Left ventricle myocardium inferior (tissue), 1 donor: ENCODE measurements around the gene TPSAB1. TPM values are rescaled to one million over a fixed set of nuclear protein-coding genes. Genes with fewer than 3 reads are reported as not detected.

Experiments
- DNase-seq: peaks from one replicate; pipeline ENCODE4 v3.0.0-alpha.2; 2020
- H3K27ac ChIP-seq: fragments of 200-600 bp; replicated peaks from 2 replicates; pipeline ENCODE4 v1.8.0; 2021
- H3K27me3 ChIP-seq: fragments of 200-600 bp; 2 replicates; pipeline ENCODE4 v1.8.0; 2021; ENCODE audit warnings: low read depth
- H3K36me3 ChIP-seq: fragments of 200-600 bp; 2 replicates; pipeline ENCODE4 v1.8.0; 2021
- H3K4me1 ChIP-seq: fragments of 200-600 bp; 2 replicates; pipeline ENCODE4 v1.8.0; 2021
- H3K4me3 ChIP-seq: fragments of 200-600 bp; 2 replicates; pipeline ENCODE4 v1.8.0; 2021; ENCODE audit warnings: mild to moderate bottlenecking, moderate library complexity
- H3K9me3 ChIP-seq: fragments of 200-600 bp; replicated peaks from 2 replicates; pipeline ENCODE4 v1.8.0; 2021
- intact Hi-C: fragments of 100-400 bp; cut with micrococcal nuclease; formaldehyde crosslinking; loops from one replicate; pipeline ENCODE4 v1.11.0; 2022
- total RNA-seq: library from RNA; stranded (reverse); fragmentation: NEBNext Ultra II Directional; extraction: Animal tissue kit (Norgen Biotek cat#: 25700); gene quantifications from one replicate; pipeline ENCODE4 v1.2.1, GENCODE V29; 2021
- TF ChIP-seq, protein P1 (sequence below): fragments of 200-600 bp; IDR thresholded peaks from 2 replicates; pipeline ENCODE4 v1.8.0; 2021; ENCODE audit warnings: antibody characterized with exemption, mild to moderate bottlenecking, borderline replicate concordance
- donor health status: DM: no; HTN: yes; CAD: no; lungs with severe emphysema.

The TPSAB1 gene
- total RNA-seq, 1 donor from 2014 or later = 3.6 TPM

DNA sequence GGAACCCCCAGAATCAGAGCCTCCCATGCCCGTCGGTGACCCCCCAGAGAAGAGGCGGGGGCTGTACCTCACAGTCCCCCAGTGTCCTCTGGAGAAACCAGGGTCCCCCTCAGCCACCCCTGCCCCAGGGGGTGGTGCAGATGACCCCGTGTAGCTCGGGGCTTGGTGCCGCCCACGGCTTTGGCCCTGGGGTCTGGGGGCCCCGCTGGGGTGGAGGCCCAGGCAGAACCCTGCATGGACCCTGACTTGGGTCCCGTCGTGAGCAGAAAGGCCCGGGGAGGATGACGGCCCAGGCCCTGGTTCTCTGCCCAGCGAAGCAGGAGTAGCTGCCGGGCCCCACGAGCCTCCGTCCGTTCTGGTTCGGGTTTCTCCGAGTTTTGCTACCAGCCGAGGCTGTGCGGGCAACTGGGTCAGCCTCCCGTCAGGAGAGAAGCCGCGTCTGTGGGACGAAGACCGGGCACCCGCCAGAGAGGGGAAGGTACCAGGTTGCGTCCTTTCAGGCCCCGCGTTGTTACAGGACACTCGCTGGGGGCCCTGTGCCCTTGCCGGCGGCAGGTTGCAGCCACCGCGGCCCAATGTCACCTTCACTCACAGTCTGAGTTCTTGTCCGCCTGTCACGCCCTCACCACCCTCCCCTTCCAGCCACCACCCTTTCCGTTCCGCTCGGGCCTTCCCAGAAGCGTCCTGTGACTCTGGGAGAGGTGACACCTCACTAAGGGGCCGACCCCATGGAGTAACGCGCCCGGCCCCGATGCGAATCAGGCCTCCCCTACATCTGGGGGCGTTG lies 19.5 kb upstream of the TPSAB1 start:
- Histone ChIP-seq H3K27ac (no peak overlapping the region), H3K36me3 (no peaks in the 10 kb centered on the region), H3K9me3 (no peaks in the 10 kb centered on the region), H3K4me3 (no peak overlapping the region), H3K27me3 (peaks cover 4% of the 10 kb centered on the region), H3K4me1 (no peaks in the 10 kb centered on the region)
- intact Hi-C loops = no loop called here
- DNase-seq = no peak
- TF ChIP-seq, protein P1, sequence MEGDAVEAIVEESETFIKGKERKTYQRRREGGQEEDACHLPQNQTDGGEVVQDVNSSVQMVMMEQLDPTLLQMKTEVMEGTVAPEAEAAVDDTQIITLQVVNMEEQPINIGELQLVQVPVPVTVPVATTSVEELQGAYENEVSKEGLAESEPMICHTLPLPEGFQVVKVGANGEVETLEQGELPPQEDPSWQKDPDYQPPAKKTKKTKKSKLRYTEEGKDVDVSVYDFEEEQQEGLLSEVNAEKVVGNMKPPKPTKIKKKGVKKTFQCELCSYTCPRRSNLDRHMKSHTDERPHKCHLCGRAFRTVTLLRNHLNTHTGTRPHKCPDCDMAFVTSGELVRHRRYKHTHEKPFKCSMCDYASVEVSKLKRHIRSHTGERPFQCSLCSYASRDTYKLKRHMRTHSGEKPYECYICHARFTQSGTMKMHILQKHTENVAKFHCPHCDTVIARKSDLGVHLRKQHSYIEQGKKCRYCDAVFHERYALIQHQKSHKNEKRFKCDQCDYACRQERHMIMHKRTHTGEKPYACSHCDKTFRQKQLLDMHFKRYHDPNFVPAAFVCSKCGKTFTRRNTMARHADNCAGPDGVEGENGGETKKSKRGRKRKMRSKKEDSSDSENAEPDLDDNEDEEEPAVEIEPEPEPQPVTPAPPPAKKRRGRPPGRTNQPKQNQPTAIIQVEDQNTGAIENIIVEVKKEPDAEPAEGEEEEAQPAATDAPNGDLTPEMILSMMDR = no peak

DNA sequence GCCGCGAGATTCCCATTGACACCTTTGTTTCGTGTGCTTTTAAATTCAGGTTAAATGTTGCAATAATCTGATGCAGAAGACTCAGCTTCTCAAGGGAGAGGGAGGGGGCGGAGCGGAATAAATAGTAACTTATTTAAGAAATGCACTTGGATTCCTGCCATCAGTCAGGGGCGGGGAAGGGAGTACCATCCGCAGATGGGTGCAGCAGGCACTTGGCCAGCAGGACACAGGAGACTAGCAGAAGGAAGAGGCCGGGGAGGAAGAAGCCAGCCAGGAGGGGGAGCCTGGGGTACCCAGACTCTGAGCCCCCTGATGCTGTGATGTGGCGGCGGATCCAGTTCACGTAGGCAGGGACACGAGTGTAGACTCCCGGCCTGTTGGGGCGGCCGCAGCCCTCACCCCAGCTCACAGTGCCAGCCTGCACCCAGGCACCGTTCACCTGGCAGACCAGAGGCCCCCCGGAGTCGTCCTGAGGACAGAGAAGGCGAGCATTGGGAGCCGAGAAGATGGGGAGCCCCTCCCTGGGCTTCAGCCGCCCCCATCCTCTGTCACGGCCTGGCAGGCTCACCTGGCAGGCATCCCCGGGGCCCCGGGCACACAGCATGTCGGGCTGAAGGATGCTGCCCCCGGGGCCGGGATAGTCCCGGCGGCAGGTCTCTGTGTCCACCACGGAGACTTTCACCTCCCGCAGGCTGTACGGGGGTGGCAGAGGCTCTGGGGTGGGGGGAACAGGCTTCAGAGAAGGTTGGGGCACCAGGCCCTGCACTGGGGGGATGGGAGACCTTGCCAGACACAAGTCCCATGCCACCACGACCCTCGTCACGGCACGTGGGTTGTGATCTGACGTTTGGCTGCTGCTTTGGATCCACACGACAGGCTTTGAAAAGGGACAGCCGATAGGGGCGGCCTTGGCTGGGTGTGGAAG lies 18.6 kb upstream of the TPSAB1 start:
- no peak for DNase-seq
- TF ChIP-seq, protein P1 = no peak
- Histone ChIP-seq H3K36me3 (no peaks in the 10 kb centered on the region), H3K9me3 (no peaks in the 10 kb centered on the region), H3K4me3 (no peak overlapping the region), H3K4me1 (no peaks in the 10 kb centered on the region), H3K27ac (no peak overlapping the region), H3K27me3 (peaks cover 5% of the 10 kb centered on the region)
- intact Hi-C loops = no loop called here

DNA sequence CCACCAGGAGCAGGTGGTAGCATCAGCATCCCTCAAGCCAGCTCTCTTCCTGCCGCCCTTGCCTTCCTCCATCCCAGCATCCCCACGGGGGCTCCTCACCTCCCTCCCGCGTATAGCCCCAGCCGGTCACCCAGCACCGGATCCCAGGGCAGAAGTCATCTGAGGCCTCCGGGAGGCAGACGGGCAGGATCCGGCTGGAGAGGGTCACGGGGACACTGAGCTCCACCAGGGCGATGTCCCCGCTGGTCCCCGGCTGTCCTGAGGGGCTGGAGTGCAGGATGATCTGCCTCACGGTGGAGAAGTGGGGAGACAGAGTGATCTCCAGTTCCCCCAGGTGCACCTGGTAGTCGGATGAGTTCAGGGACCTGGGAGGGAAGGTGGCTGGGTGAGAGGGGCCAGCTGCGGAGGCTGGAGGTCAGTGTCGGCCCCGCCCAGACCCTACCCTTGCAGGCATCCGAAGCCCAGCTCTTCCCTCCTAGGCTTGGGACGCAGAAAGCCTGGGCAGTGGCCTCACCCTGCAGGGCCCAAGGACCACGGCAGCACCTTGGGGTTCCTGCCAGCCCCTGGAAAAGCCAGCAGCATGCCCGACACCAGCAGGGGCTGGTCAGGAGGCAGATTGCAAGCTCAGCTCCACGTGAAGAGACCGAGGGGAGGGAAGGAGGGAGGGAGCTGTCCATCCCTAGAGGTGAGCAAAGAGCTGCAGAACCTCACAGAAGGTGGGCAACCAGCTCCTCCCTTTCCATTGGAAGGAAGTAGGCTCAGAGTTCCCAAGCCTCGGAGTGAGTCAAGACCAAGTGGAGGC lies 17.8 kb upstream of the TPSAB1 start:
- Histone ChIP-seq H3K27ac (no peak overlapping the region), H3K4me1 (no peaks in the 10 kb centered on the region), H3K36me3 (no peaks in the 10 kb centered on the region), H3K9me3 (no peaks in the 10 kb centered on the region), H3K4me3 (no peak overlapping the region), H3K27me3 (peaks cover 5% of the 10 kb centered on the region)
- intact Hi-C loops = no loop called here
- TF ChIP-seq, protein P1 = no peak
- no peak for DNase-seq

DNA sequence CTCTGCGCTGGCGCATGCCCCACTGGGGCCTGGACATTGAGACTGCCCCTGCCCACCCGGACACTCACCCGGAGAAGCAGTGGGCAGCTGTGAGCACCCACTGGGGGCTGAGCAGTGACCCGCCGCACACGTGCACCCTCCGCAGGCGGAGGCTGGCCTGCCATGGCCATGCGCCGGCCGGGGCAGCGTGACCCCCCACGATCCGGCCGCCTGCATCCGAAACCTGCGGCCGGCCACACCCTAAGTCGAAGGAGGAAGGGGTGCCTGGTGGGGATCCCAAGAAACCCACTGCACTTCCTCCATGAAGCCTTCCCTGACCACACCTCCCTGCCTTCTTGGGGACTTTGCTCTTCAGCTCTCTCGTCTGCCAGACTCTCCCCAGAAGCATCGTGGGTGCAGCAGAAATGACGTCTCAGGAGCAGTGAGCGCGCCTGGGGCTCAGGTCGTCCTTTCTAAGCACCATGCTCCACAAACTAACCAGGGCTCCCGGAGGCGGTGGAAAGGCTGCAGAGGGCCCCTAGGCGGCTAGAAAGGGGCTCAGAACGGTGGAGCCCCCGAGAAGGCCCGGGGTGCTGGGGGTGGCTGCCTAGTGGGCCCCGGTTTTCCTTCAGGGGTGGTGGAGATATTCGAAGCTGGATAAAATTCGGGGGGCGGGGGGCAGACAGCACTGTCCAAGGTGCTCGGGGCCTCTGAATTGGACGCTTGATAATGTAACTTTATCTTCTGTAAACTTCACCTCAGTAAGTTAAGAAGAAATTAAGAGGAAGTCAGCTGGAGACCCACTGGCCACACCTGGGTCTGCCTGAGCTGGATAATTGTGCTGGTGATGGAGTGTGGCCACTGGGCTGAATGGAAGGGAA lies 16.9 kb upstream of the TPSAB1 start:
- TF ChIP-seq, protein P1 = no peak
- H3K27ac ChIP-seq = no peak overlapping the region
- H3K9me3 ChIP-seq = no peaks in the 10 kb centered on the region
- peaks cover 5% of the 10 kb centered on the region for H3K27me3 ChIP-seq
- intact Hi-C loops = no loop called here
- H3K36me3 ChIP-seq = no peaks in the 10 kb centered on the region
- no peaks in the 10 kb centered on the region for H3K4me1 ChIP-seq
- no peak for DNase-seq
- H3K4me3 ChIP-seq = no peak overlapping the region
